Peyer's patch (tissue), 4 donors: Measurements from ENCODE around the gene DAB1. TPM values are rescaled to one million over a fixed set of nuclear protein-coding genes. Genes with fewer than 3 reads are reported as not detected.

Experiments
- DNase-seq, 3 donors: peaks; one replicate each; pipeline ENCODE4 v3.0.0-alpha.2; 2017 to 2019
- H3K27ac ChIP-seq, 4 donors: fragments of 200-600 bp; sonication (generic); one replicate each; pipeline ENCODE4 v1.5.1; 2016 to 2019
- H3K27me3 ChIP-seq, 2 donors: fragments of 200-600 bp; sonication (generic); one replicate each; pipeline ENCODE4 v1.5.1; 2019
- H3K36me3 ChIP-seq, 3 donors: fragments of 200-600 bp; sonication (generic); one replicate each; pipeline ENCODE4 v1.5.1; 2016 to 2019
- H3K4me1 ChIP-seq, 4 donors: fragments of 200-600 bp; sonication (generic); one replicate each; pipeline ENCODE4 v1.5.1; 2016 to 2019
- H3K4me3 ChIP-seq, 4 donors: fragments of 200-600 bp; sonication (generic); 1 replicate in 3 of 4; 2 replicates in 1 of 4; pipeline ENCODE4 v1.5.1; 2016 to 2019; ENCODE audit warnings: mild to moderate bottlenecking in 1 of 4
- H3K9me3 ChIP-seq, 4 donors: fragments of 200-600 bp; sonication (generic); one replicate each; pipeline ENCODE4 v1.5.1; 2016 to 2019; ENCODE audit warnings: mild to moderate bottlenecking in 1 of 4
- CTCF ChIP-seq, 6 experiments: fragments of 450-650 bp in 4 of 6; fragments of 200-600 bp in 2 of 6; sonication (generic) in 1 of 6; IDR thresholded peaks; one replicate each; pipeline ENCODE4 v1.5.1; 2017 to 2019; ENCODE audit warnings: antibody characterized with exemption in 6 of 6, mild to moderate bottlenecking in 3 of 6, moderate library complexity in 1 of 6
- POLR2A ChIP-seq, 2 donors: fragments of 450-650 bp; IDR thresholded peaks; one replicate each; pipeline ENCODE4 v1.5.1; 2017; ENCODE audit warnings: antibody characterized with exemption in 2 of 2, mild to moderate bottlenecking in 2 of 2, moderate library complexity in 2 of 2
- total RNA-seq, 4 donors: library from RNA; depleted of rRNA; stranded (reverse); fragments of >200 nt; gene quantifications; one replicate each; pipeline ENCODE4 v1.1.0, GENCODE V29; 2016

DAB1 gene
- total RNA-seq, 4 donors from 2014 or later: 4.1 to 75.3 (median 63.9) TPM

GRCh38 chr1:56954664-56955063 lies 469.2 kb downstream of the DAB1 start:
- Histone ChIP-seq H3K27me3 (no peaks in the 10 kb centered on the region), H3K36me3 (no peaks in the 10 kb centered on the region), H3K4me1 (peaks cover 0 to 7% (median 0%) of the 10 kb centered on the region in 4 donors), H3K9me3 (no peaks in the 10 kb centered on the region), H3K27ac (no peak overlapping the region), H3K4me3 (no peak overlapping the region)
- TF ChIP-seq POLR2A (IDR thresholded peaks at IDR 0.05) (no peak), CTCF (IDR thresholded peaks at IDR 0.05) (no peak)
- DNase-seq: no peak

DNA sequence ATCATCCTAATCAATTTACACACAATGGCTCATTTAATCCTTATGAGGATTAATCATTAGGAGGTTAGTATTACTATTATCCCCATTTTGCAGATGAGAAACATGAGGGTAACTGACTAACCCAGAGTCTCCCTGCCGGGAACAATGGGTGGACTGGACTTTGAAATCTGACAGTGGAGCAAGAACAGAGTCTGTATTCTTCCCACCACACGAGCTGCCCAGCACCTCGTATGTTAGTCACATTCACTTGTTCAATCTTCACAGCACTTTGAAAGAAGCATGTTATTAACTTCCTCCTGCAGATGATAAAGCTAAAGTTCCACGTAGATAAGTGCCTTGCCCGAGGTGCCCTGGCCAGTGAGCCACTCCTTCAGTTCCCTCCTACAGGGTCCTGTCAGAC lies 470.5 kb downstream of the DAB1 start:
- no peaks in the 10 kb centered on the region for H3K9me3 ChIP-seq
- TF ChIP-seq CTCF (IDR thresholded peaks at IDR 0.05) (no peak), POLR2A (IDR thresholded peaks at IDR 0.05) (no peak)
- H3K27ac ChIP-seq: no peak overlapping the region
- H3K27me3 ChIP-seq: no peaks in the 10 kb centered on the region
- no peaks in the 10 kb centered on the region for H3K36me3 ChIP-seq
- no peak overlapping the region for H3K4me3 ChIP-seq
- no peak for DNase-seq
- peaks cover 0 to 7% (median 0%) of the 10 kb centered on the region in 4 donors for H3K4me1 ChIP-seq

- Histone ChIP-seq H3K4me1 (no peaks in the 10 kb centered on the region), H3K4me3 (no peak overlapping the region), H3K27me3 (no peaks in the 10 kb centered on the region), H3K27ac (no peak overlapping the region), H3K9me3 (no peaks in the 10 kb centered on the region), H3K36me3 (no peaks in the 10 kb centered on the region)
- no peak for DNase-seq
- TF ChIP-seq POLR2A (IDR thresholded peaks at IDR 0.05) (no peak), CTCF (IDR thresholded peaks at IDR 0.05) (no peak)
These were observed 471.4 kb downstream of the DAB1 start for GRCh38 chr1:56952501-56952900.

- Histone ChIP-seq H3K4me3 (no peak overlapping the region), H3K27ac (no peak overlapping the region), H3K9me3 (no peaks in the 10 kb centered on the region), H3K4me1 (no peaks in the 10 kb centered on the region), H3K27me3 (no peaks in the 10 kb centered on the region), H3K36me3 (no peaks in the 10 kb centered on the region)
- TF ChIP-seq CTCF (IDR thresholded peaks at IDR 0.05) (no peak), POLR2A (IDR thresholded peaks at IDR 0.05) (no peak)
- DNase-seq: no peak
These were observed 475.3 kb downstream of the DAB1 start for GRCh38 chr1:56948403-56949023.
